GM23338 (cell line): ENCODE measurements around the gene HELQ. TPM values are rescaled to one million over a fixed set of nuclear protein-coding genes. Genes with fewer than 3 reads are reported as not detected.

Experiments
- ATAC-seq: fragments of 200-7000 bp; cut with Tn5 transposase; 3 replicates; pipeline ENCODE4 v1.9.1; 2020
- DNase-seq: peaks from one replicate; pipeline ENCODE4 v3.0.0-alpha.2; 2015; ENCODE audit warnings: low spot score
- H2AFZ ChIP-seq: fragments of 200-600 bp; sonication (generic); 2 replicates; pipeline ENCODE4 v1.8.0; 2016; ENCODE audit warnings: antibody characterized with exemption, mild to moderate bottlenecking, moderate library complexity
- H3F3A ChIP-seq: fragments of 200-600 bp; sonication (generic); replicated peaks from 2 replicates; pipeline ENCODE4 v1.8.0; 2017; ENCODE audit warnings: antibody characterized with exemption, mixed run types, low read depth
- H3K27ac ChIP-seq: fragments of 200-600 bp; sonication (generic); 2 replicates; pipeline ENCODE4 v1.6.1; 2016; ENCODE audit warnings: low read depth
- H3K27me3 ChIP-seq: fragments of 200-600 bp; sonication (generic); 2 replicates; pipeline ENCODE4 v1.8.0; 2016; ENCODE audit warnings: mild to moderate bottlenecking, mixed run types, moderate library complexity; ENCODE audit not compliant: insufficient read depth
- H3K36me3 ChIP-seq: fragments of 200-600 bp; sonication (generic); 2 replicates; pipeline ENCODE4 v1.8.0; 2016; ENCODE audit warnings: mild to moderate bottlenecking; ENCODE audit not compliant: insufficient read depth
- H3K4me1 ChIP-seq: fragments of 200-600 bp; sonication (generic); 2 replicates; pipeline ENCODE4 v1.8.0; 2016; ENCODE audit warnings: mild to moderate bottlenecking, moderate library complexity; ENCODE audit not compliant: insufficient read depth
- H3K4me2 ChIP-seq: fragments of 200-600 bp; sonication (generic); 2 replicates; pipeline ENCODE4 v1.7.1; 2017; ENCODE audit warnings: mixed run types
- H3K4me3 ChIP-seq: fragments of 200-600 bp; sonication (generic); 2 replicates; pipeline ENCODE4 v1.6.1; 2016; ENCODE audit warnings: mixed run types
- H3K79me2 ChIP-seq: fragments of 200-600 bp; sonication (generic); replicated peaks from 2 replicates; pipeline ENCODE4 v1.8.0; 2017; ENCODE audit warnings: mild to moderate bottlenecking; ENCODE audit not compliant: insufficient read depth
- H3K9me2 ChIP-seq: fragments of 200-600 bp; sonication (generic); 2 replicates; pipeline ENCODE4 v1.8.0; 2017; ENCODE audit not compliant: insufficient read depth
- H4K20me1 ChIP-seq: fragments of 200-600 bp; sonication (generic); replicated peaks from 2 replicates; pipeline ENCODE4 v1.8.0; 2017; ENCODE audit warnings: mild to moderate bottlenecking; ENCODE audit not compliant: insufficient read depth
- H3K27ac Mint-ChIP-seq: 2 replicates; pipeline ENCODE4 v1.8.0; 2020; ENCODE audit warnings: inconsistent platforms, mild to moderate bottlenecking, moderate library complexity, mixed read lengths
- H3K27me3 Mint-ChIP-seq: 3 replicates; pipeline ENCODE4 v1.8.0; 2022; ENCODE audit warnings: low read depth, mild to moderate bottlenecking, moderate library complexity, mixed read lengths, inconsistent platforms; ENCODE audit not compliant: insufficient read depth, poor library complexity
- H3K36me3 Mint-ChIP-seq: 3 replicates; pipeline ENCODE4 v1.8.0; 2021; ENCODE audit warnings: low read depth, mild to moderate bottlenecking, inconsistent platforms, moderate library complexity, mixed read lengths
- H3K4me1 Mint-ChIP-seq: 3 replicates; pipeline ENCODE4 v1.8.0; 2020; ENCODE audit warnings: mild to moderate bottlenecking, inconsistent platforms, mixed read lengths
- H3K4me3 Mint-ChIP-seq: 3 replicates; pipeline ENCODE4 v1.8.0; 2021; ENCODE audit warnings: moderate library complexity, mild to moderate bottlenecking, inconsistent platforms, mixed read lengths
- H3K9me3 Mint-ChIP-seq: 3 replicates; pipeline ENCODE4 v1.8.0; 2020; ENCODE audit warnings: moderate library complexity, mild to moderate bottlenecking, inconsistent platforms, mixed read lengths
- CREB1 ChIP-seq: fragments of 250-450 bp; sonication (Bioruptor Pico); IDR thresholded peaks from 2 replicates; pipeline ENCODE4 v1.5.0; 2020; ENCODE audit warnings: low read depth, mild to moderate bottlenecking, moderate library complexity
- EZH2 ChIP-seq: fragments of 200-600 bp; sonication (generic); IDR thresholded peaks from one replicate; pipeline ENCODE4 v1.8.0; 2017; ENCODE audit warnings: antibody characterized with exemption, mild to moderate bottlenecking, low read depth; ENCODE audit not compliant: unreplicated experiment
- EZH2phosphoT487 ChIP-seq: fragments of 200-600 bp; sonication (generic); IDR thresholded peaks from one replicate; pipeline ENCODE4 v1.8.1; 2018; ENCODE audit warnings: antibody characterized with exemption; ENCODE audit not compliant: unreplicated experiment
- JUNB ChIP-seq: IDR thresholded peaks from one replicate; pipeline ENCODE4 v1.6.1; 2016; ENCODE audit warnings: antibody characterized with exemption; ENCODE audit not compliant: unreplicated experiment
- NANOG ChIP-seq: IDR thresholded peaks from 2 replicates; pipeline ENCODE4 v1.6.1; 2016; ENCODE audit warnings: antibody characterized with exemption, borderline replicate concordance
- POLR2AphosphoS5 ChIP-seq: IDR thresholded peaks from 2 replicates; pipeline ENCODE4 v1.6.1; 2016; ENCODE audit warnings: antibody characterized with exemption, low read depth
- STAT1 ChIP-seq: IDR thresholded peaks from one replicate; pipeline ENCODE4 v1.6.1; 2016; ENCODE audit warnings: antibody characterized with exemption; ENCODE audit not compliant: unreplicated experiment
- ZNF114 ChIP-seq: fragments of 250-450 bp; sonication (Bioruptor Pico); IDR thresholded peaks from 2 replicates; pipeline ENCODE4 v1.5.0; 2020; ENCODE audit warnings: mild to moderate bottlenecking, moderate library complexity
- ZNF331 ChIP-seq: fragments of 250-450 bp; sonication (Bioruptor Pico); IDR thresholded peaks from 2 replicates; pipeline ENCODE4 v1.5.0; 2020; ENCODE audit warnings: low read depth, mild to moderate bottlenecking, moderate library complexity
- polyA plus RNA-seq: library from polyadenylated mRNA; unstranded; fragments of >200 nt; fragmentation: Nextera tagmentation; extraction: Ambion mirVana; gene quantifications from 2 replicates; pipeline ENCODE4 v1.2.1, GENCODE V29; 2016
- total RNA-seq: library from RNA; depleted of rRNA; stranded (reverse); fragments of >200 nt; shearing (Covaris generic); gene quantifications from 2 replicates; pipeline ENCODE4 v1.2.3, GENCODE V29; 2014
- TF ChIP-seq, protein P1 (sequence below): IDR thresholded peaks from 2 replicates; pipeline ENCODE4 v1.6.1; 2016; ENCODE audit warnings: antibody characterized with exemption
- TF ChIP-seq, protein P2 (sequence below): fragments of 250-450 bp; sonication (Bioruptor Pico); IDR thresholded peaks from 2 replicates; pipeline ENCODE4 v1.5.0; 2020; ENCODE audit warnings: mild to moderate bottlenecking, moderate library complexity
- TF ChIP-seq, protein P3 (sequence below), 2 experiments: fragments of 200-600 bp in 1 of 2; sonication (generic) in 1 of 2; conservative IDR thresholded peaks; 2 replicates each; pipeline versions ENCODE4 v1.5.1 to v1.6.1; 2016 to 2017; ENCODE audit warnings: antibody characterized with exemption in 2 of 2, low read depth in 2 of 2, mild to moderate bottlenecking in 2 of 2, moderate library complexity in 1 of 2
- TF ChIP-seq, protein P4 (sequence below): IDR thresholded peaks from one replicate; pipeline ENCODE4 v1.6.1; 2018; ENCODE audit warnings: antibody characterized with exemption; ENCODE audit not compliant: unreplicated experiment

Gene HELQ
- total and polyA plus RNA-seq, 2 experiments from 2014 or later: 6.8 to 8.1 TPM

DNA sequence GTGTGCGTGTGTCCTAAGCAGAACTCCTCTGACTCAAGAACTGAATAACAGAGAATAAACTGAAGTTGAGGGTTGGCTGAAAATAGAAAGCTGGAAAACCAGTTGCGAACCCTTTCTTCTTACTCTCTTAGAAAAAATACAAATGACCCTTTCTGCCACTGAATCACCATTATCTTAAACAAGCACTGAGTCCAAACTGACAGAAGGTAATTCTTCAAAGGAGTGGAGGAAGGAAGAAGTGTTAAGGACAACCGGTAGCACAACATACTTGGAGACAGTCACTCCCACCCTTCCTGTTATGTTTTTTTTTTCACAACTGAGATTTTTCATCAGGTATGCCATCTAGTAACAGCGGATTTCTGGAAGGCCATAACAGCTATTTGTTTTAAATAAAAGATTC, 38.1 kb downstream of the HELQ start:
- H3K27ac Mint-ChIP-seq: no peak overlapping the region
- peaks cover 7% of the 10 kb centered on the region; the same call in 2 of the 3 replicates for H3K36me3 Mint-ChIP-seq
- no peak overlapping the region for H3K4me2 ChIP-seq
- H3K27me3 ChIP-seq: no peaks in the 10 kb centered on the region
- no peaks in the 10 kb centered on the region for H3K9me3 Mint-ChIP-seq
- H3K9me2 ChIP-seq: no peaks in the 10 kb centered on the region
- ATAC-seq: no peak
- no peaks in the 10 kb centered on the region for H3K4me1 ChIP-seq
- H4K20me1 ChIP-seq: no peaks in the 10 kb centered on the region
- no peak for DNase-seq
- no peak overlapping the region for H3K4me3 Mint-ChIP-seq
- TF ChIP-seq EZH2 (no peak), STAT1 (no peak), NANOG (no peak), JUNB (no peak), EZH2phosphoT487 (no peak), CREB1 (CRISPR knock-in tag) (no peak), POLR2AphosphoS5 (no peak), ZNF114 (CRISPR knock-in tag) (no peak), ZNF331 (CRISPR knock-in tag) (no peak)
- TF ChIP-seq, protein P1, sequence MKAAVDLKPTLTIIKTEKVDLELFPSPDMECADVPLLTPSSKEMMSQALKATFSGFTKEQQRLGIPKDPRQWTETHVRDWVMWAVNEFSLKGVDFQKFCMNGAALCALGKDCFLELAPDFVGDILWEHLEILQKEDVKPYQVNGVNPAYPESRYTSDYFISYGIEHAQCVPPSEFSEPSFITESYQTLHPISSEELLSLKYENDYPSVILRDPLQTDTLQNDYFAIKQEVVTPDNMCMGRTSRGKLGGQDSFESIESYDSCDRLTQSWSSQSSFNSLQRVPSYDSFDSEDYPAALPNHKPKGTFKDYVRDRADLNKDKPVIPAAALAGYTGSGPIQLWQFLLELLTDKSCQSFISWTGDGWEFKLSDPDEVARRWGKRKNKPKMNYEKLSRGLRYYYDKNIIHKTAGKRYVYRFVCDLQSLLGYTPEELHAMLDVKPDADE: no peak
- TF ChIP-seq, protein P2, sequence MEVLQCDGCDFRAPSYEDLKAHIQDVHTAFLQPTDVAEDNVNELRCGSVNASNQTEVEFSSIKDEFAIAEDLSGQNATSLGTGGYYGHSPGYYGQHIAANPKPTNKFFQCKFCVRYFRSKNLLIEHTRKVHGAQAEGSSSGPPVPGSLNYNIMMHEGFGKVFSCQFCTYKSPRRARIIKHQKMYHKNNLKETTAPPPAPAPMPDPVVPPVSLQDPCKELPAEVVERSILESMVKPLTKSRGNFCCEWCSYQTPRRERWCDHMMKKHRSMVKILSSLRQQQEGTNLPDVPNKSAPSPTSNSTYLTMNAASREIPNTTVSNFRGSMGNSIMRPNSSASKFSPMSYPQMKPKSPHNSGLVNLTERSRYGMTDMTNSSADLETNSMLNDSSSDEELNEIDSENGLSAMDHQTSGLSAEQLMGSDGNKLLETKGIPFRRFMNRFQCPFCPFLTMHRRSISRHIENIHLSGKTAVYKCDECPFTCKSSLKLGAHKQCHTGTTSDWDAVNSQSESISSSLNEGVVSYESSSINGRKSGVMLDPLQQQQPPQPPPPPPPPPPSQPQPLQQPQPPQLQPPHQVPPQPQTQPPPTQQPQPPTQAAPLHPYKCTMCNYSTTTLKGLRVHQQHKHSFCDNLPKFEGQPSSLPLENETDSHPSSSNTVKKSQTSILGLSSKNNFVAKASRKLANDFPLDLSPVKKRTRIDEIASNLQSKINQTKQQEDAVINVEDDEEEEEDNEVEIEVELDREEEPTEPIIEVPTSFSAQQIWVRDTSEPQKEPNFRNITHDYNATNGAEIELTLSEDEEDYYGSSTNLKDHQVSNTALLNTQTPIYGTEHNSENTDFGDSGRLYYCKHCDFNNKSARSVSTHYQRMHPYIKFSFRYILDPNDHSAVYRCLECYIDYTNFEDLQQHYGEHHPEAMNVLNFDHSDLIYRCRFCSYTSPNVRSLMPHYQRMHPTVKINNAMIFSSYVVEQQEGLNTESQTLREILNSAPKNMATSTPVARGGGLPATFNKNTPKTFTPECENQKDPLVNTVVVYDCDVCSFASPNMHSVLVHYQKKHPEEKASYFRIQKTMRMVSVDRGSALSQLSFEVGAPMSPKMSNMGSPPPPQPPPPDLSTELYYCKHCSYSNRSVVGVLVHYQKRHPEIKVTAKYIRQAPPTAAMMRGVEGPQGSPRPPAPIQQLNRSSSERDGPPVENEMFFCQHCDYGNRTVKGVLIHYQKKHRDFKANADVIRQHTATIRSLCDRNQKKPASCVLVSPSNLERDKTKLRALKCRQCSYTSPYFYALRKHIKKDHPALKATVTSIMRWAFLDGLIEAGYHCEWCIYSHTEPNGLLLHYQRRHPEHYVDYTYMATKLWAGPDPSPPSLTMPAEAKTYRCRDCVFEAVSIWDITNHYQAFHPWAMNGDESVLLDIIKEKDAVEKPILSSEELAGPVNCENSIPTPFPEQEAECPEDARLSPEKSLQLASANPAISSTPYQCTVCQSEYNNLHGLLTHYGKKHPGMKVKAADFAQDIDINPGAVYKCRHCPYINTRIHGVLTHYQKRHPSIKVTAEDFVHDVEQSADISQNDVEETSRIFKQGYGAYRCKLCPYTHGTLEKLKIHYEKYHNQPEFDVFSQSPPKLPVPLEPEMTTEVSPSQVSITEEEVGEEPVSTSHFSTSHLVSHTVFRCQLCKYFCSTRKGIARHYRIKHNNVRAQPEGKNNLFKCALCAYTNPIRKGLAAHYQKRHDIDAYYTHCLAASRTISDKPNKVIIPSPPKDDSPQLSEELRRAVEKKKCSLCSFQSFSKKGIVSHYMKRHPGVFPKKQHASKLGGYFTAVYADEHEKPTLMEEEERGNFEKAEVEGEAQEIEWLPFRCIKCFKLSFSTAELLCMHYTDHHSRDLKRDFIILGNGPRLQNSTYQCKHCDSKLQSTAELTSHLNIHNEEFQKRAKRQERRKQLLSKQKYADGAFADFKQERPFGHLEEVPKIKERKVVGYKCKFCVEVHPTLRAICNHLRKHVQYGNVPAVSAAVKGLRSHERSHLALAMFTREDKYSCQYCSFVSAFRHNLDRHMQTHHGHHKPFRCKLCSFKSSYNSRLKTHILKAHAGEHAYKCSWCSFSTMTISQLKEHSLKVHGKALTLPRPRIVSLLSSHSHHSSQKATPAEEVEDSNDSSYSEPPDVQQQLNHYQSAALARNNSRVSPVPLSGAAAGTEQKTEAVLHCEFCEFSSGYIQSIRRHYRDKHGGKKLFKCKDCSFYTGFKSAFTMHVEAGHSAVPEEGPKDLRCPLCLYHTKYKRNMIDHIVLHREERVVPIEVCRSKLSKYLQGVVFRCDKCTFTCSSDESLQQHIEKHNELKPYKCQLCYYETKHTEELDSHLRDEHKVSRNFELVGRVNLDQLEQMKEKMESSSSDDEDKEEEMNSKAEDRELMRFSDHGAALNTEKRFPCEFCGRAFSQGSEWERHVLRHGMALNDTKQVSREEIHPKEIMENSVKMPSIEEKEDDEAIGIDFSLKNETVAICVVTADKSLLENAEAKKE: no peak
- TF ChIP-seq, protein P3, sequence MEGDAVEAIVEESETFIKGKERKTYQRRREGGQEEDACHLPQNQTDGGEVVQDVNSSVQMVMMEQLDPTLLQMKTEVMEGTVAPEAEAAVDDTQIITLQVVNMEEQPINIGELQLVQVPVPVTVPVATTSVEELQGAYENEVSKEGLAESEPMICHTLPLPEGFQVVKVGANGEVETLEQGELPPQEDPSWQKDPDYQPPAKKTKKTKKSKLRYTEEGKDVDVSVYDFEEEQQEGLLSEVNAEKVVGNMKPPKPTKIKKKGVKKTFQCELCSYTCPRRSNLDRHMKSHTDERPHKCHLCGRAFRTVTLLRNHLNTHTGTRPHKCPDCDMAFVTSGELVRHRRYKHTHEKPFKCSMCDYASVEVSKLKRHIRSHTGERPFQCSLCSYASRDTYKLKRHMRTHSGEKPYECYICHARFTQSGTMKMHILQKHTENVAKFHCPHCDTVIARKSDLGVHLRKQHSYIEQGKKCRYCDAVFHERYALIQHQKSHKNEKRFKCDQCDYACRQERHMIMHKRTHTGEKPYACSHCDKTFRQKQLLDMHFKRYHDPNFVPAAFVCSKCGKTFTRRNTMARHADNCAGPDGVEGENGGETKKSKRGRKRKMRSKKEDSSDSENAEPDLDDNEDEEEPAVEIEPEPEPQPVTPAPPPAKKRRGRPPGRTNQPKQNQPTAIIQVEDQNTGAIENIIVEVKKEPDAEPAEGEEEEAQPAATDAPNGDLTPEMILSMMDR (conservative IDR thresholded peaks at IDR 0.05; ENCODE audit: low read depth in 2 of 2): no peak
- TF ChIP-seq, protein P4, sequence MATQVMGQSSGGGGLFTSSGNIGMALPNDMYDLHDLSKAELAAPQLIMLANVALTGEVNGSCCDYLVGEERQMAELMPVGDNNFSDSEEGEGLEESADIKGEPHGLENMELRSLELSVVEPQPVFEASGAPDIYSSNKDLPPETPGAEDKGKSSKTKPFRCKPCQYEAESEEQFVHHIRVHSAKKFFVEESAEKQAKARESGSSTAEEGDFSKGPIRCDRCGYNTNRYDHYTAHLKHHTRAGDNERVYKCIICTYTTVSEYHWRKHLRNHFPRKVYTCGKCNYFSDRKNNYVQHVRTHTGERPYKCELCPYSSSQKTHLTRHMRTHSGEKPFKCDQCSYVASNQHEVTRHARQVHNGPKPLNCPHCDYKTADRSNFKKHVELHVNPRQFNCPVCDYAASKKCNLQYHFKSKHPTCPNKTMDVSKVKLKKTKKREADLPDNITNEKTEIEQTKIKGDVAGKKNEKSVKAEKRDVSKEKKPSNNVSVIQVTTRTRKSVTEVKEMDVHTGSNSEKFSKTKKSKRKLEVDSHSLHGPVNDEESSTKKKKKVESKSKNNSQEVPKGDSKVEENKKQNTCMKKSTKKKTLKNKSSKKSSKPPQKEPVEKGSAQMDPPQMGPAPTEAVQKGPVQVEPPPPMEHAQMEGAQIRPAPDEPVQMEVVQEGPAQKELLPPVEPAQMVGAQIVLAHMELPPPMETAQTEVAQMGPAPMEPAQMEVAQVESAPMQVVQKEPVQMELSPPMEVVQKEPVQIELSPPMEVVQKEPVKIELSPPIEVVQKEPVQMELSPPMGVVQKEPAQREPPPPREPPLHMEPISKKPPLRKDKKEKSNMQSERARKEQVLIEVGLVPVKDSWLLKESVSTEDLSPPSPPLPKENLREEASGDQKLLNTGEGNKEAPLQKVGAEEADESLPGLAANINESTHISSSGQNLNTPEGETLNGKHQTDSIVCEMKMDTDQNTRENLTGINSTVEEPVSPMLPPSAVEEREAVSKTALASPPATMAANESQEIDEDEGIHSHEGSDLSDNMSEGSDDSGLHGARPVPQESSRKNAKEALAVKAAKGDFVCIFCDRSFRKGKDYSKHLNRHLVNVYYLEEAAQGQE: no peak
- H3K27me3 Mint-ChIP-seq: no peaks in the 10 kb centered on the region
- no peak overlapping the region for H3K4me3 ChIP-seq
- H3K36me3 ChIP-seq: no peaks in the 10 kb centered on the region
- no peaks in the 10 kb centered on the region for H3K4me1 Mint-ChIP-seq
- H3K27ac ChIP-seq: no peak overlapping the region
- H3F3A ChIP-seq: no peaks in the 10 kb centered on the region
- no peaks in the 10 kb centered on the region for H3K79me2 ChIP-seq
- no peak overlapping the region for H2AFZ ChIP-seq
